ENCODE measurements around the gene COIL. TPM values are rescaled to one million over a fixed set of nuclear protein-coding genes. Genes with fewer than 3 reads are reported as not detected.
"Not testable (repeated sequence)": the region's sequence is repeated elsewhere in the genome, so short reads cannot be mapped to it uniquely, and the experiment has no call there.

The COIL gene
- total RNA-seq, 1 donor = 11.9 TPM

- DNase-seq (ENCODE audit: insufficient read length, low spot score, missing footprints) = no peak
- TF ChIP-seq CTCF (IDR thresholded peaks at IDR 0.05; ENCODE audit: extremely low read depth, low read depth, low read length) = no peak
- no peak overlapping the region for H2AFZ ChIP-seq (ENCODE audit: low read length)
- peaks cover 8% of the 10 kb centered on the region for H3K36me3 ChIP-seq (ENCODE audit: insufficient read depth, low read length)
- no peaks in the 10 kb centered on the region for H4K20me1 ChIP-seq (ENCODE audit: insufficient read depth, low read length)
- no peaks in the 10 kb centered on the region for H3K9me3 ChIP-seq (ENCODE audit: low read depth, low read length)
- H3K4me2 ChIP-seq (ENCODE audit: insufficient read depth, low read length) = no peak overlapping the region
- peaks cover 7% of the 10 kb centered on the region for H3K4me1 ChIP-seq (ENCODE audit: insufficient read depth, low read length)
- peaks cover 6% of the 10 kb centered on the region for H3K79me2 ChIP-seq (ENCODE audit: insufficient read depth, low read length)
- H3K27ac ChIP-seq (ENCODE audit: low read depth, low read length) = no peak overlapping the region
- no peaks in the 10 kb centered on the region for H3K27me3 ChIP-seq (ENCODE audit: insufficient read depth, low read length)
- no peak overlapping the region for H3K4me3 ChIP-seq (ENCODE audit: insufficient read depth, low read length)
These were observed 22.5 kb upstream of the COIL start for GRCh38 chr17:56983366-56983765.

GRCh38 chr17:56982312-56982711 is 21.5 kb upstream of the COIL start:
- no peak for TF ChIP-seq CTCF (IDR thresholded peaks at IDR 0.05; ENCODE audit: extremely low read depth, low read depth, low read length)
- Histone ChIP-seq H3K79me2 (ENCODE audit: insufficient read depth, low read length) (peaks cover 6% of the 10 kb centered on the region), H3K27me3 (ENCODE audit: insufficient read depth, low read length) (no peaks in the 10 kb centered on the region), H3K4me3 (ENCODE audit: insufficient read depth, low read length) (no peak overlapping the region), H3K36me3 (ENCODE audit: insufficient read depth, low read length) (peaks cover 3% of the 10 kb centered on the region), H2AFZ (ENCODE audit: low read length) (no peak overlapping the region), H3K4me1 (ENCODE audit: insufficient read depth, low read length) (peaks cover 12% of the 10 kb centered on the region), H3K27ac (ENCODE audit: low read depth, low read length) (no peak overlapping the region), H3K4me2 (ENCODE audit: insufficient read depth, low read length) (no peak overlapping the region), H4K20me1 (ENCODE audit: insufficient read depth, low read length) (no peaks in the 10 kb centered on the region), H3K9me3 (ENCODE audit: low read depth, low read length) (no peaks in the 10 kb centered on the region)
- no peak for DNase-seq (ENCODE audit: insufficient read length, low spot score, missing footprints)

- not testable (repeated sequence) for H2AFZ ChIP-seq (ENCODE audit: low read length); H3K4me3 ChIP-seq (ENCODE audit: insufficient read depth, low read length); H3K27me3 ChIP-seq (ENCODE audit: insufficient read depth, low read length); H3K79me2 ChIP-seq (ENCODE audit: insufficient read depth, low read length); H3K36me3 ChIP-seq (ENCODE audit: insufficient read depth, low read length); H3K27ac ChIP-seq (ENCODE audit: low read depth, low read length); DNase-seq (ENCODE audit: insufficient read length, low spot score, missing footprints); H4K20me1 ChIP-seq (ENCODE audit: insufficient read depth, low read length); H3K4me2 ChIP-seq (ENCODE audit: insufficient read depth, low read length); H3K9me3 ChIP-seq (ENCODE audit: low read depth, low read length)
- H3K4me1 ChIP-seq (ENCODE audit: insufficient read depth, low read length) = peaks cover 12% of the 10 kb centered on the region
These were observed 19.7 kb upstream of the COIL start for GRCh38 chr17:56980526-56980925.

GRCh38 chr17:56979091-56979480 is 18.2 kb upstream of the COIL start:
- Histone ChIP-seq H2AFZ (ENCODE audit: low read length) (peak overlapping the region; percentile 96), H3K4me2 (ENCODE audit: insufficient read depth, low read length) (peak overlapping the region; percentile 94), H3K79me2 (ENCODE audit: insufficient read depth, low read length) (peaks cover 6% of the 10 kb centered on the region), H3K4me1 (ENCODE audit: insufficient read depth, low read length) (peaks cover 12% of the 10 kb centered on the region), H3K27me3 (ENCODE audit: insufficient read depth, low read length) (peaks cover 13% of the 10 kb centered on the region), H3K27ac (ENCODE audit: low read depth, low read length) (peak overlapping the region; percentile 74), H3K36me3 (ENCODE audit: insufficient read depth, low read length) (peaks cover 3% of the 10 kb centered on the region), H4K20me1 (ENCODE audit: insufficient read depth, low read length) (no peaks in the 10 kb centered on the region), H3K9me3 (ENCODE audit: low read depth, low read length) (no peaks in the 10 kb centered on the region), H3K4me3 (ENCODE audit: insufficient read depth, low read length) (peak overlapping the region; percentile 87)
- no peak for DNase-seq (ENCODE audit: insufficient read length, low spot score, missing footprints)
- TF ChIP-seq CTCF (IDR thresholded peaks at IDR 0.05; ENCODE audit: extremely low read depth, low read depth, low read length) = no peak
